Suppressor macrophage treated with lipopolysaccharide for 1 hour (primary cell): ENCODE results near the gene PGLYRP1.

ENCODE experiments used
- DNase-seq, 3 donors: peaks; one replicate each; pipeline ENCODE4 v3.0.0-alpha.2; 2020 to 2022

PGLYRP1 gene

DNA sequence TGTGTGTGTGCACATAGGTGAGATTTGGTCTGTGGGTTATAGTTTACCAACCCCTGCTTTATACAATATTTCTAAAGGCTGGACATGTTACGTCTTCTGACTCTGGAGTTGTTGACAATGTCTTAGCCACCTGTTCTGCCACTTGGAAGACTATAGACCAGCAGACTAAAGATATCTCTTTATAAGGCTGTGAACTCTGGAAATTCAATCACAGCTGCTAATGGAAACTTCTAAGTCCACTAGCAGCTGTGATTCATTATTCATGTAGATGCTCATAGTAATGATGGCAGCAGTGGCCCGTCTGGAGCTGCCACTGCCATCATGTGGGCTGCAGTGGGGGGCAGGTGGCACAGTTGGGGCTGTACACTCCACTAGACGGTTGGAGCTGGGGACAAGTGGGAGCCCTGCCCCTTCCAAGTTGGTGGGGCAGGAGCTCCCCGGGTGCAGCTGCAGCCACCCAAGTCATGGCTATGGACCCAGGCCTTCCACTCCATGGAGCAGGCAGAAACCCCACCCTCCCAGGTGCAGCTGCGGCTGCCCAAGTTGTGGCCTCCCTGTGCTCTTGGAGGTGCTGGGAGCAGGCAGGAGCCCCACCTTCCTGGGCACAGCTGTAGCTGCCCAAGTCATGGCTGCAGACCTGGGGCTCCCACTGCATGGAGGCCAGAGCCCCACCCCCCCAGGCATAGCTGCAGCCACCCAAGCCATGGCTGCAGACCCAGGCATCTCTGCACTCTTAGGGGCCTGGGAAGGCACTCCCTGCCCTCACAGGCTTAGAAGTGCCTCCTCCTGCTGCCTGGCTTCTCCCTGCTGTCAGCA lies 9.1 kb upstream of the PGLYRP1 start:
- DNase-seq: no peak

DNA sequence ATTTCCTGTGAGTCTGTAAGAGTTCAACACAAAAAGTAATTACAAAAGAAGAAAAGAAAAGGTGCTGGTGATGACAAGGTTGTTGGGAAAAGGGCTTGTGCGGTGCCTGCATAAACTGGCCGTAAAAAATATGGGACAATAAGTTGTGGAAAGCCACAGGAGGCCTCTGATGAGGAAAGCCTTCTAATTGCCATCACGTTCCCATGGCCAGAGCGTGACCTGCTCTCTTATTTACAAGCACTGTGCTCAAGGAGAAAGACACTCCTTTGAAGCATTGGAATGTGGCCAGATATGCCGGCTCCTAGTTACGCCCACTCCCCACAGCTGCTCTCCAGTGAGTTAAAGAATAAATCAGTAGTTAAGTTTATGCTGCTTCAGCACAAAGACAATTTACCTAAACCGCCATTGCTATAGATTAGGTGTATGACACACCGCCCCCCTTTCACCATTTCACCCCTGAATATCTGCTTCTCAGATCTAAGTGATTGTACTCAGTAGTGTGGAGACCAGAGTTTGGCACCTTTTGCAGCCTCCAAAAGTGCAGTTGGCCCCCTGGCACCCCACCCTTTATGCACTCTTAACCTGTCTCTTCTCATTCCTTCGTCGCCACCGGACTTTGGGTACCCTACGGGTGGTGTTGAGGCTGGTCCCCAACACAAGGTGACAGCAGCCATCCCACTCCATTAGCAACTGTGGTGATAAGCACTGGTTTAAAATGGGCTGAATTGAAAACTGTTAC lies 8.1 kb upstream of the PGLYRP1 start:
- DNase-seq: no peak

DNA sequence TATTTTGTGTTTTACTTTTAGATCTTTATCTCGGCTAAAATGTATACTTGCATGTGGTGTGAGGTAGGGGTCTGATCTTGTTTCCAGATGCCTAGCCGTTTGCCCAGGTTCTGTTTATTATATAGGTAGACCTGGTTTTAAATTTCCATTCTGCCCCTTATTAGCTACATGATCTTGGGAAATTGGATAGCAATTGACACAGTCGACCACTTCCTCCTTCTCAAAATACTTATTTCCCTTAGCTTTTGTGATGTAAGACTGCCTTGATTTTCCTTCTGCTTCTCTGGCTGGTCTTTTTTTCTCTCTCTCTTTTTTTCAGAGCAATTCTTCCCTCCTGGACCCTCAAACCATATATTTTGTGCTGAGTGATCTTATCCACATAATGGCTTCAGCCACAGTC lies 3.0 kb upstream of the PGLYRP1 start:
- peak in 1 of 3 donors; percentile 34 for DNase-seq

DNA sequence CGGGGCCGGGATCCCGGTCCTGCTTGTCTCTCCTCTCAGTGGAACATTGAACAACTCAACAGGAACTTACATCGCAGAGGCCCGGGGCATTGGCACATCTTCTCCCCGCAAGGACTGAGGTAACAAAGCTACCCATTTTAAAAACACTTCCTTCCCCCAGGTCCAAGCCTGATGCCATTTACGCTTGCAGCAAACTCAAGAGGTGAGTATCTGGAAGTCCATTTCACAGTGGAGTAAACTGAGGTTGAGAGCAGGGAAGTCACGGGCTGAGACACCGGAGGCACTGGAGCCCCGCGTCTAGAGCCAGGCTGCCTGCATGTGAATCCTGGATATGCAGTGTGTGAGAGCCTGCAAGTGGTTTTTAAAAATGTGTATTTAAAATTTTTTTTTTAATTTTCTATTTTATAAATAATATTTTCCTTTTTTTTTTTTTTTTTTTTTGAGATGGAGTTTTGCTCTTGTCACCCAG lies 492 bp upstream of the PGLYRP1 start:
- DNase-seq: no peak

DNA sequence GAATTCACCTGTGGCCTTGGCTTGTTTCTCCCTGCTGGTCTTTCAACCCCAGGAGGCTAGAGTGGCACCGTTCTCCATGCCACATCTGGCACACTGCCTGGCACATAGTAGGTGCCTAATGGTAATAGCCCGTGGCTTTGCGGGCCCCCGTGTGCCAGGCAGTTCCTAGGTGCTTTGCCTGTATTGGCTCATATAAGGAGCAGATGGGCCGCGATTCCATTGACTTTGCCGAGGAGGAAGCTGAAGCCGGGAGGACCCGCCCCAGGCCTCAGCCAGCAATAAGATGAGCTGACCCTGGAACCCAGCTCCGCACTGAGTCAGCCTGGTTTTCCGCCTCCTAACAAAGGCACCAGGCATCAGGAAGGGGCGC lies 807 bp downstream of the PGLYRP1 start:
- no peak for DNase-seq

DNA sequence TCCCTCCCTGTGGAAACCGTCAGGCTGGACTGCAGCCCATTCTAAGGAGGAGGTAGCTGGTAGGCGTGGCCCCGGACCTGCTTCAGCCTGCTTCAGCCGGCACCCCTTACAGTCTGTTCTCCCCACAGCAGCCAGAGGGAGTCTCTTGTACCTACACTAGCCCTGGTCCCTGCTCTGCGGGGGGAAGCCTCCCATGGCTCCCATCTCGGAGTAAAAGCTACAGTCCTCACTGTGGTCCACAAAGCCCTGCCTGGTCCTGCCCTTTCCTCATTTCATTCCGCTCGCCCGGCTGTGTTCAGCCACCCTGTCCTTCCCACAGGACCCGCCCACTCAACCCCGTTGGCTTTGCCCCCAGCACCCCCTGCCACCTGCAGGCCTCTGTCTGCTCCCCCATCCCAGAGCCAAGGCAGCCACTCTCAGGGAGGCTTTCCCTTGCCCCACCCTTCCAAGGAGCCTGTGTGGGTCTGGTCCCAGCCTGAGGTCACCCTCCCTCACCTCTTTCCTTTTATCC lies 1.3 kb downstream of the PGLYRP1 start:
- no peak for DNase-seq

DNA sequence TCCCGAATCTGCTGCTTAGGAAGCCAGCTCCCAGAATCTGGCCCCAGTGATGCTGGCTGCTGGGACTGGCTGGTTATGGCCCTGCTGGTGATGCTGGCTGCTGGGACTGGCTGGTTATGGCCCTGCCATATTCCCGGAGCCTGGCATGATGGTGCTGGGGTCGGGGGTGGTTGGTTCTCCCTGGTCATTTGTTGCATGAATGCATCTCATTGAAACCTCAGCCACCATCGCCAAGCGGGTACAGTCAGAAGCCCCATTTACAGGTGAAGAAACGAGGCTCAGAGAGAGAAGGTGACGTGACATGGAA lies 2.1 kb downstream of the PGLYRP1 start:
- no peak for DNase-seq

DNA sequence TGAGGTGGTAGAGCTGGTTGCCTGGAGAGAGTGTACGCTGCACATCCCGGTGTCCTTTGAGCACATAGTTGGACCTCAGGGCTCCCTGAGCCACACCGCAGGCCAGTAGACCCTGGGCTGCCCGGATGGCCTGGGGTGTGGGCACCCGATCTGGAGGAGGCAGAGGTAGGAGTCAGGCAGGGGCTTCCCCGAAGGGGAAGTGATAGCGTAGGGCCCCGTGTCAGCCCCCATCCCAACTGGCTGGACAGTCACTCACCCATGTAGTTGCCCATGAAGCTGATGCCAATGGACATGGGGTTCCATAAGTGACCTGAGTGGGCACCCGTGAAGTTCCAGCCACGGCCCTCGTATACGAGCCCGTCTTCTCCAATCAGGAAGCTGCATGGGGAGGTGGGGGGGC lies 3.6 kb downstream of the PGLYRP1 start:
- DNase-seq: no peak

DNA sequence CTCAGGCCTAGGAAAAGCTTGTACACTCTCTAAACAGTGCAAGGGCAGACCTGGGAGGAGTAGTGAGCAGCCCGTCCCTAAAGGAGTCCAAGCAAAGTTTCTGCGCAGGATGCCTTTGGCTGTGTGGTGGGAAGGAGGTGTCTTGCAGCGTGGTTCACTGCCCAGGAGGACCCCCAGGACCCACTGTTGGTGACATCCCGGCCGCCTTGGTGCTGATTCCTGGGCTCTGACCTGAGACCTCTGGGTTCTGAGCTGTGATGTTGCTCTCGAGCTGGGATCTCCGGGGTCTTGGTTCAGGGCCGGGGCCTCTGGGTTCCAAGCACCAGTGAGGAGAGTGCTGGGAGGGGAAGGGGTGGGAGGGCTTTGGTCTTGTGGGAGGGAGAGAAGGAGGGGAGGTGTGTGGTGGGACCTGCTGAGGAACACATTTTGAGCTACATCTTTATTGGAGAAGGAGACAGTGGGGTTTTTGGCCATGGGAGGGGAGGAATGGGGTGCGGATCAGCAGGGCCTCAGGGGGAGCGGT lies 4.1 kb downstream of the PGLYRP1 start:
- no peak for DNase-seq

DNA sequence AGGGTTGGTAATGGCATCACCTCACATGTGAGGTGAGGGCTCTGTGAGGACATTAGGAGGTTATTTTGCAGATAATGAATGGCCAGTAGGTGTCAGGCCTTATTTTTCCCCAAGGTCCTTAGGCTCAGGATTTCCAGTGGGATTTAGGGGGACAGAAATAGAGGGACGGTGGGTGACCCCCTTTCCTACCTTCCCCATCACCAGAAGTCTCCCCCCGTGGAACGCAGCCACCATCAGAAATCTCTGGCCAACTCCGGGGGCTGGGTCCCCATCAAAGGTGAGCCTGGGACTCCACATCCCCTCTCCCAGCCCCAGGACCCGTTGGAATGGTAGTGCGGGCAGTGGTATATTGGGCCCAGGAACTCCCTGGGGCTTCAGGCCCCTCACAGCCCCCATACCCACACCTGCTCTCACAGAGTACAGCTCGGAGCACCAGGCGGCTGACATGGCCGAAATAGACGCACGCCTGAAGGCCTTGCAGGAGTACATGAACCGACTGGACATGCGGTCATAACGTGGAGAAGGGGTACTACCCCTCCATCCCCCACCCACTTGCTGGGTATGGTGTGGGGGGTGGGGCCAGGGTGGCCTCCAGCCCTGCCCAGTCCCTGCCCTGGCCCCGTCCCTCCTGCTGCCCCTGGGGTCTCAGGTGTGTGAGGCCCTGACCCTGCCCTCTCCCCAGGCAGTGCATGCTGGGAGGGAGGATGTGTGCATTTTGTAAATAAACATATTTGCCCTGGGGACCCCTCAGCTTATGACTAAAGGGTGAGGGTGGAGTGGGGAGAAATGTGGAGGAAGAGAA lies 4.8 kb downstream of the PGLYRP1 start:
- no peak for DNase-seq

DNA sequence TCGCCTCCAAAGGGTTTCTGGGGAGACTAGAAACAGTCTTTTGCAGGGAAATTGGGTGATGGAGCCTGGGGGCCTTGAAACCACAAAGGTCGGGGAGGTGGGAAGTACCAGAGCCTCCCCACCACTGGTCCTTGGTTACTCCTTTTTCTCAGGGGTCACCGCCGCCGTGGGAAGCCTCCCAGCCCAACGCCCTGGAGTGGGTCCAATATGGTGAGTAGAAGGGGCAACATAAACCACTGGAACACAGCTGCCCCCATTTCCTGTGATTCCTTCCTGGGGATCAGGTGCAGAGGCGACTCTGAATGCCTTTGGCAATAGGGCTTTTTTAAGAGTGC lies 5.8 kb downstream of the PGLYRP1 start:
- DNase-seq: no peak

DNA sequence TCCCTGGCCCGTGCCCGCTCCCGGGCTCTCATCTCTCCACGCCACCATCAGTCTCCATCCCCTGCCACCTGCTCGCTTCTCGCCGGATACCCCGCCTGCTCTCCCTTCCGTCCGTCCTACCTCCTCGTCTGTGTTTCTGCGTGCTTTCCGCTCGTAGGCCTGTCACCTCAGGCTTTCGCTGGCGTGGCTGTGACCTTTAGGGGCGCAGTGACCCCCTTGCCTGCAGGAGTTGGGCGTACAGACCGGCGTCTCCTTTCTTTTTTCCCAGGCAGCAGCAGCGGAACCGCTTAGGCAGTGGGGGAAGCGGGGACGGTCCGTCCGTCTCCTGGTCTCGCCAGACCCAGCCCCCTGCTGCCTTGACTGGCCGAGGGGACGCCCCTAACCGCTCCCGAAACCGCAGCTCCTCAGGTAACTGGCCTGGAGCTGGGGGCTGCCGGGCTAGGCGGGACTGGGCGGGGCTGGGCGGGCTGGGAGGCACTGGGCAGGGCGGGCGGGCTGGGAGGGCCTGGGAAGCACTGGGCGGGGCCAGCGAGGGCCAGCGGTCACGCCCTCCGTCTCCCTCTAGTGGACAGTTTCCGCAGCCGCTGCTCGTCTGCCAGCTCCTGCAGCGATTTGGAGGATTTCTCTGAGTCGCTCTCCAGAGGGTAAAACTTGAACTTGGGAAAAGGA lies 6.3 kb downstream of the PGLYRP1 start:
- DNase-seq: peak; percentile 84 to 94 (median 92)

DNA sequence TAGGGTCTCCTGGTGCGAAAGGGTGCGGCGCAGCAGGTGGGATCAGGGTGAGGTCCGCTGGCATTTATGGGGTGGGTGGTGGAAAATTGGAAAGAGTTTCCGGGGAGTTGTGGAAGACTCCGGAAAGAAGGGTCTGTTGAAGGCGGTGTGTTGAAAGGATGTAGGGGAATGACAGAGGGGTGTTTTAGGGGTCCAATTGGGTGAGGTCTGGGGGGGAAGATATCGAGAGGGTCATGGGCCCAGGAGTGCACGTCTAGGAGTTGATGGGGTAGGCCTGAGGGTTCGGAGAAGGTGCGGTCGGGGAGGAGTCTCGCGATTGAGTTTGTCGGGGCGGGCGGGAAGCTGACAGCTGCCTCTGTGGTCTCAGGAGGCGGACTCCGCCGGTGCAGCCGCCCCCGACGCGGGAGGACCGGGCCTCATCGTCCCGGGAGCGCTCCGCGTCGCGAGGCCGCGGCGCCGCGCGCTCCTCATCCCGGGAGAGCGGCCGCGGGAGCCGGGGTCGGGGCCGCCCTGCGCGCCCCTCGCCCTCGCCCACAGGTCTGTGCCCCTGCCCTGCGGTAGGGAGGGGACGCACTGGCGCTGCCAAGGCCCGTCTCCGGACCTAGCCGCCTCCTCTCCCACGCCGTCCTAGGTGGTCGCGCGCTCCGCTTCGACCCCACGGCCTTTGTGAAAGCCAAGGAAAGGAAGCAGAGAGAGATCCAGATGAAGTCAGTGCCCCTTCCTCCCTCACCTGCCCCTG lies 7.0 kb downstream of the PGLYRP1 start:
- DNase-seq: peak in 1 of 3 donors; percentile 35

DNA sequence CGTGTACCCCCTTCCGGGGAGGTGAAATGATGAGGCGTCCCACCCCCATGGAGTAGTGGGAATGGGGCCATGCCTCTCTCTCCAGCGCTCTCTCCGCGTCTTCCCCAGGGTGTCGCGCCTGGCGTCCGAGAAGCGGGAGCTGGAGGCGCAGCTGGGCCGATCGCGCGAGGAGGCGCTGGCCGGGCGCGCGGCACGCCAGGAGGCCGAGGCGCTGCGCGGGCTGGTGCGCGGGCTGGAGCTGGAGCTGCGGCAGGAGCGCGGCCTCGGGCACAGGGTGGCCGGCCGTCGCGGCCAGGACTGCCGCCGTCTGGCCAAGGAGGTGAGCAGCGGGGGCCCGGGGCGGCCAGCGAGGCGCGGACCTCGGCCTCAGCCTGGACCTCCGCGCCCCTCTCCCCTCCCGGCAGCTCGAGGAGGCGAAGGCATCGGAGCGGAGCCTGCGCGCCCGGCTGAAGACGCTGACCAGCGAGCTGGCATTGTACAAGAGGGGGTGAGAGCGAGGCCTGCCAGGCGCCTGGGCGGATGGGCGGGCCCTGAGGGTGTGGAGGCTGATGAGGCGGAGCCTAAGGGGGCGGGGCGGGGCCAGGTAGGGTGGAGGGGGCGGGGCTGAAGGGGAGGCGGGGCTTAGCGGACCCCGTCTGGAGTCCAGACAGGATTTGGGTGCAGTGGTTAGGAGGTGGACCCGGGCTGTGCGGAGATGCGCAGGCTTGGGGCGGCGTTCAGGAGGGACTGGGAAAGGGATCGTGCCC lies 7.7 kb downstream of the PGLYRP1 start:
- DNase-seq: peak; percentile 57 to 82 (median 64)

DNA sequence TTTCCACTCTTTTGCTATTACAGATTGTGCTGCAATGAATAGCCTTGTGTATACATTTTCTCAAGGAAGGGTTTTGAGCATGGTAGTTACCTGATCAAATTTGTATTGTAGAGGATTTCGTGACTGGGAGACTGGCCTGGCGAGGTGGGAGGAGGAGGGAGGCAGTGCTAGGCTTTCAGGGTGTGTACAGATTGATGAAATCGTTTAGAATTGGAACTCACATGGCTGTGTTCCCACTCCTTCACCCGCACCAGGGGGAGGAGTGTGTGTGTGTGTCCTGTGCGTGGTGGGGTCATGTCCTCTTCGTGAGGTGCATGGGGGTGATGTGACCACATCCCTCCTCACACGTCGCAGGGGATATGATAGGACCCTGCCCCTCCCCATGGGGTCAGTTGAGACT lies 8.3 kb downstream of the PGLYRP1 start:
- DNase-seq: peak in 2 of 3 donors; percentile 23

DNA sequence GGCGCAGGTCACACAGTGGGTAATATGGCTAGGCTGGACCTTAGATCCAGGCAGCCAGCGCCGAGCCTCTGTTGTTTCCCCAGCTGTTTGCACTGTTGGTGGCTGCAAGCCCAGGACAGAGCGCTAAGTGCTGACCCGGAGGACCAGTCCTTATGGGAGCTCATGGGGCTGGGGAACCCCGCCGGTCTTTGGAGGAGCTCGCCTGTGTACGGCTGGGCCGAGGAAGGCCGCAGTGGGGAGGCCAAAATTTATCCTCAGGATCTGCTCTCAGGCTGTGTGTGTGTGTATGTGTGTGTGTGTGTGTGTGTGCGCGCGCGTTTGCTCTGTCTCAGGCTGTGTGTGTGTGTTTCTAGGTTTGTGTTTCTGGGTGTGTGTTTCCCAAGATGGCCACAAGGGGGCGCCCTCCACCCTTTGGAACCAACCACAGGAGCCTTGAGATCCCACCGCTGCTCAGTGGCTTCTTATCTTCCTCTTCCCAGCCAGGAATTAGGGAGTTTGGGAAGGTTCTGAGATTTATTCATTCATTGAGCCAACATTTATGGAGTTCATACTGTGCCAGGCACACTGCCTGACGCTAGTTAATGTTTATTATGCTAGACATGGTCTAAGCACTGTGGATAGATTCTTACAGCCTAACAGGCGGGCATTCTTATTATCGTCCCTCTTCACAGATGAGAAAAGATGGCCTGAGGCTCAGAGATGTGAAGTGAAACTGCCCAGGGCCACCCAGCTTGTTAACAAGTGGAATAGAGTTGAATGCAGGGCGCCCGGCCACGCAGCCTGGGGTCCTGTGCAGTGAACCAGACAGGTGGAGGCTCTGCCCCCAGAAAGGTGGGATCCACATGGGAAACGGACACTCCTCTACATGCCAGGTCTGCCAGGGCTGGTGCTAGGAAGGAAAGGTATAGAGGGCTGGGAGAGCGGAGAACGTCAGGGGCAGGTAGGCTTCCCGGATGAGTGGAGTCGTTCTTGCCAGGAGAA lies 13.0 kb downstream of the PGLYRP1 start:
- DNase-seq: peak; percentile 57 to 80 (median 71)

DNA sequence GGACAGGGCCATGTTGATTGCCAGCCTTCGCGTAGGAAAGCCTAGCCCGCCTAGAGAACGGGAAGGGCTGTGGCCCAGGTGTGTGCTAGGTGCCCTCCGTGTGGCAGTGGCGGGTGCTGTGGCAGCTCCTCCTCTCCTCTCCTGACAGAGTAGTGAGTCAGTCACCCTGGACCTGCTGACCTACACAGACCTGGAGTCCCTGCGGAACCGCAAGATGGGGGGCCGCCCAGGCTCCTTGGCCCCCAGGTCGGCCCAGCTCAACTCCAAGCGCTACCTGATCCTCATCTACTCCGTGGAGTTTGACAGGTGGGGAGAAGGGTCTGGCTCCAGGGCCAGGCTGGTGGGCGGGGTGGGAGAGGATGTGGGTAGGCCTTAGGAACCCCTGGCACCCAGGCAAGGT lies 16.4 kb downstream of the PGLYRP1 start:
- DNase-seq: no peak

DNA sequence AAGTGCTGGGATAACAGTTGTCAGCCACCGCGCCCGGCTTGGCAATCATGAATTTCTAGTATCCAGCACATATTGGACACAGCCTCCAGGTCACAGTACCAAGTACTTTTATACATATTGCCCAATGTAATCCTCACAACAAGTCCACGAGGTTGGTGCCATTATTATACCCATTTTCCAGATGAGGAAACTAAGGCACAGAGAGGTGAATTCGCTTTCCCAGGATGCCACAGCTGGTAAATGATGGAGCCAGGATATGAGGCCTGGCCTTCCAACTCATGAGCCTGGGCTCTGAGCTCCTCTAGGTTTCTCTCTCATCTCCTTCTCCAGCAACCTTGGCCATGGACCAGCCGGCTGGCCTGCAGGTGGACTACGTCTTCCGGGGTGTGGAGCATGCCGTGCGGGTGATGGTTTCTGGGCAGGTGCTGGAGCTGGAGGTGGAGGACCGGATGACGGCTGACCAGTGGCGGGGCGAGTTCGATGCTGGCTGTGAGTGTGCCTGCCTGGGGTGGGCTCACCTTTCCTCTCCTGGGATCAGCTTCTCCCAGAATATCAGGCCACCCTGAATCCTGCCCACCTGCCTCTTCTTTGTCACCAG lies 20.1 kb downstream of the PGLYRP1 start:
- DNase-seq: no peak

DNA sequence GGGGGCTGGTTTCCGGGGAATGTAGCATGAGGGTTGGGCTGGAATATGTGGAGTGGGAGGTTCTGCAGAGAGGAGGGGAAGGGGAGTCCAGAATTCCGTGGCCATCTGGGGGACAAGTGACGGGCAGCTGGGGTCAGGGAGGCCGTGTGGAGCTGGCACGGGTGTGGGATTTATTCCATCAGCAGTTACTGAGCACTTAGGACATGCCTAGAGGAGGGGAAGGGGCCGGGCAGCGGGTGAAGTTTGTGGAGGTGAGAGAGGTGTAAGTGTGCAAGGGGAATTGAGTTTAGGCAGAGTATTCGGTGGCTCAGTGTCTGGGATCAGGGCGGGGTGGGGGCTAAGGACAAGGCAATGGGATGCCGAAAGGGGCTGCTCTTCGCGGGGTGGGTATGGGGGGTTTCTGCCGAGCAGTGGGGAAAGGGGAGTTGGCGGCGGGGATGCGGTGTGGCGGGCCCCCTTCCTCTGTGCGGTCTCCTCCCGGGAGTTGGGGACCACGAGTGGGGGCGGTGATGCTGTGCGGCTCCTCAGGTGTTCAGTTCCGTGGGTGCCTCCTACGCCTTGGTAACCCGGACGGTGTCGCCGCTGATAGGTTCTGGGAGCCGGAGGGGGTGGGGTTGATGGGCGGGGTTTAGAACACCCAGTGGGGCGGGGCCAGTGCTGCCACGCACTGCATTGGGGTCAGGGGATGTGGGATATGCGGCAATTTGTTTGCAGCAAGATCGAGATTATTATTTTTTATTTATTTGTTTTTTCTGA lies 22.2 kb downstream of the PGLYRP1 start:
- no peak for DNase-seq
